HCT116 (cell line): Measurements from ENCODE around the gene RTN4IP1. TPM values are rescaled to one million over a fixed set of nuclear protein-coding genes. Genes with fewer than 3 reads are reported as not detected.

ENCODE experiments used
- ATAC-seq: fragments of 200-7000 bp; cut with Tn5 transposase; 2 replicates; pipeline ENCODE4 v1.9.1; 2020; ENCODE audit warnings: mild to moderate bottlenecking, moderate library complexity
- BruUV-seq: library from RNA; stranded (reverse); fragments of 400-500 nt; replicated peaks from 2 replicates; lab custom pipeline; 2021; lab: Mats Ljungman, UMichigan
- CTCF ChIA-PET: fragments of 300-600 bp; sonication (Branson Sonifier 250); formaldehyde crosslinking; loops from one replicate; lab custom pipeline; 2021; ENCODE audit warnings: antibody characterized with exemption; lab: Charles Lee
- POLR2A ChIA-PET: fragments of 300-600, 350-600 bp; sonication (Branson Sonifier 250); formaldehyde crosslinking; loops from one replicate; lab custom pipeline; 2021; ENCODE audit warnings: antibody characterized with exemption; lab: Charles Lee
- RAD21 ChIA-PET, 2 experiments: fragments of 300-600 bp; sonication (Branson Sonifier 250); formaldehyde crosslinking; loops; one replicate each; lab custom pipeline; 2023; ENCODE audit warnings: low total read pairs in 2 of 2; ENCODE audit not compliant: uncharacterized antibody in 2 of 2, unreplicated experiment in 2 of 2, low non-redundant PET in 1 of 2; lab: Charles Lee
- DNase-seq: peaks from one replicate; pipeline ENCODE4 v3.0.0-alpha.2; 2010; ENCODE audit warnings: low read depth, low spot score
- H2AFZ ChIP-seq: fragments of 200-600 bp; shearing (Covaris generic), sonication (generic); 2 replicates; pipeline ENCODE4 v1.6.1; 2017; ENCODE audit warnings: low read depth, mixed run types, mixed read lengths, antibody characterized with exemption, low read length; ENCODE audit not compliant: poor library complexity, severe bottlenecking
- H3K27ac ChIP-seq: 2 replicates; pipeline ENCODE4 v1.5.1; 2012; ENCODE audit warnings: low read depth, low read length
- H3K27me3 ChIP-seq: fragments of 200-600 bp; sonication (generic); 2 replicates; pipeline ENCODE4 v1.6.1; 2016; ENCODE audit warnings: mixed run types, low read length, mixed read lengths; ENCODE audit not compliant: insufficient read depth
- H3K36me3 ChIP-seq, 2 experiments: fragments of 200-500 bp in 1 of 2; fragments of 200-600 bp in 1 of 2; sonication (Bioruptor generic) in 1 of 2; sonication (generic) in 1 of 2; 2 replicates each; pipeline versions ENCODE4 v1.5.1 to v1.6.1; 2014 to 2016; ENCODE audit warnings: low read length in 2 of 2, inconsistent platforms in 1 of 2, mixed read lengths in 1 of 2, mixed run types in 1 of 2; ENCODE audit not compliant: insufficient read depth in 2 of 2, control insufficient read depth in 1 of 2
- H3K4me1 ChIP-seq, 2 experiments: fragments of 200-600 bp in 1 of 2; sonication (generic) in 1 of 2; 2 replicates each; pipeline versions ENCODE4 v1.5.1 to v1.6.1; 2012 to 2017; ENCODE audit warnings: low read length in 2 of 2, inconsistent platforms in 1 of 2, mild to moderate bottlenecking in 1 of 2, mixed read lengths in 1 of 2, mixed run types in 1 of 2, moderate library complexity in 1 of 2; ENCODE audit not compliant: insufficient read depth in 2 of 2, control insufficient read depth in 1 of 2
- H3K4me2 ChIP-seq: fragments of 200-600 bp; sonication (generic); 2 replicates; pipeline ENCODE4 v1.6.1; 2017; ENCODE audit warnings: mixed run types, low read length, mixed read lengths
- H3K4me3 ChIP-seq, 2 experiments: fragments of 200-600 bp in 1 of 2; sonication (generic) in 1 of 2; replicated peaks in 1 of 2; 2 replicates each; pipeline ENCODE4 v1.5.1; 2011 to 2016; ENCODE audit warnings: low read length in 2 of 2, control low read depth in 1 of 2, low read depth in 1 of 2, mild to moderate bottlenecking in 1 of 2, mixed read lengths in 1 of 2, mixed run types in 1 of 2
- H3K79me2 ChIP-seq: fragments of 200-600 bp; sonication (generic); 2 replicates; pipeline ENCODE4 v1.6.1; 2017; ENCODE audit warnings: mild to moderate bottlenecking, mixed run types, low read length, moderate library complexity, mixed read lengths; ENCODE audit not compliant: insufficient read depth
- H3K9ac ChIP-seq: fragments of 200-600 bp; sonication (generic); 2 replicates; pipeline ENCODE4 v1.6.1; 2016; ENCODE audit warnings: low read length, mixed read lengths
- H3K9me2 ChIP-seq: fragments of 200-600 bp; sonication (generic), shearing (Covaris generic); 2 replicates; pipeline ENCODE4 v1.6.1; 2017; ENCODE audit warnings: mixed run types, mild to moderate bottlenecking, moderate library complexity; ENCODE audit not compliant: insufficient read depth
- H3K9me3 ChIP-seq, 2 experiments: fragments of 200-500 bp in 1 of 2; fragments of 200-600 bp in 1 of 2; sonication (Bioruptor generic) in 1 of 2; sonication (generic) in 1 of 2; 2 replicates each; pipeline ENCODE4 v1.6.1; 2014 to 2017; ENCODE audit warnings: low read length in 2 of 2, mixed read lengths in 2 of 2, inconsistent platforms in 1 of 2, low read depth in 1 of 2, mild to moderate bottlenecking in 1 of 2, mixed run types in 1 of 2, moderate library complexity in 1 of 2; ENCODE audit not compliant: control insufficient read depth in 1 of 2, insufficient read depth in 1 of 2
- H4K20me1 ChIP-seq: fragments of 200-600 bp; sonication (generic), shearing (Covaris generic); 2 replicates; pipeline ENCODE4 v1.6.1; 2017; ENCODE audit warnings: mixed run types, mild to moderate bottlenecking, moderate library complexity; ENCODE audit not compliant: insufficient read depth
- CEBPB ChIP-seq: IDR thresholded peaks from 2 replicates; pipeline ENCODE4 v1.6.1; 2012; ENCODE audit warnings: low read depth
- ELF1 ChIP-seq: IDR thresholded peaks from 2 replicates; pipeline ENCODE4 v1.6.1; 2012; ENCODE audit warnings: low read depth, borderline replicate concordance
- EZH2 ChIP-seq: fragments of 200-600 bp; sonication (generic); IDR thresholded peaks from 2 replicates; pipeline ENCODE4 v1.6.1; 2017; ENCODE audit warnings: antibody characterized with exemption, mixed run types
- RAD21 ChIP-seq: IDR thresholded peaks from 2 replicates; pipeline ENCODE4 v1.6.1; 2012; ENCODE audit warnings: low read depth, mild to moderate bottlenecking
- SIN3A ChIP-seq: IDR thresholded peaks from 2 replicates; pipeline ENCODE4 v1.6.1; 2012; ENCODE audit warnings: low read depth
- SP1 ChIP-seq: IDR thresholded peaks from 2 replicates; pipeline ENCODE4 v1.6.1; 2012; ENCODE audit warnings: low read depth
- SRF ChIP-seq: IDR thresholded peaks from 2 replicates; pipeline ENCODE4 v1.6.1; 2012; ENCODE audit warnings: low read depth
- TCF7L2 ChIP-seq: IDR thresholded peaks from 2 replicates; pipeline ENCODE4 v1.7.0; 2011; ENCODE audit warnings: borderline replicate concordance, inconsistent platforms; ENCODE audit not compliant: insufficient read depth, insufficient read length; ENCODE audit errors: extremely low read depth
- intact Hi-C: fragments of 100-400 bp; cut with micrococcal nuclease; formaldehyde crosslinking; loops from 2 replicates; pipeline ENCODE4 v1.10.0; 2022
- total RNA-seq: library from RNA; stranded (reverse); gene quantifications from one replicate; pipeline ENCODE4 v1.2.1, GENCODE V29; 2021; ENCODE audit not compliant: unreplicated experiment
- TF ChIP-seq, protein P1 (sequence below), 3 experiments: fragments of 200-600 bp in 1 of 3; sonication (generic) in 1 of 3; IDR thresholded peaks in 2 of 3; conservative IDR thresholded peaks in 1 of 3; 2 replicates each; pipeline ENCODE4 v1.5.1; 2012 to 2017; ENCODE audit warnings: low read depth in 2 of 3, low read length in 2 of 3, antibody characterized with exemption in 1 of 3, borderline replicate concordance in 1 of 3, control low read depth in 1 of 3, mild to moderate bottlenecking in 1 of 3, mixed read lengths in 1 of 3, mixed run types in 1 of 3, moderate library complexity in 1 of 3; ENCODE audit not compliant: insufficient read depth in 1 of 3
- TF ChIP-seq, protein P2 (sequence below): IDR thresholded peaks from 2 replicates; pipeline ENCODE4 v1.6.1; 2012; ENCODE audit warnings: low read depth

RTN4IP1 gene
- total RNA-seq, 1 experiment from 2014 or later, result 9.1 TPM

- no peaks in the 10 kb centered on the region for H3K36me3 ChIP-seq
Measured at GRCh38 chr6:106614166-106614565, 15.1 kb downstream of the RTN4IP1 start.

GRCh38 chr6:106613590-106613989 lies 15.7 kb downstream of the RTN4IP1 start:
- intact Hi-C loops, result no loop called here
- Histone ChIP-seq H3K27ac (no peak overlapping the region), H3K9ac (no peak overlapping the region), H3K9me2 (no peaks in the 10 kb centered on the region), H3K79me2 (no peaks in the 10 kb centered on the region), H2AFZ (no peak overlapping the region), H4K20me1 (no peaks in the 10 kb centered on the region), H3K4me3 (no peak overlapping the region), H3K9me3 (no peaks in the 10 kb centered on the region), H3K4me2 (no peak overlapping the region), H3K36me3 (no peaks in the 10 kb centered on the region), H3K27me3 (no peaks in the 10 kb centered on the region), H3K4me1 (no peaks in the 10 kb centered on the region)
- ATAC-seq (no peak), DNase-seq (no peak)
- BruUV-seq, result no TSS peak
- ChIA-PET POLR2A (no interaction called here), RAD21 (no interaction called here), CTCF (no interaction called here)
- TF ChIP-seq CEBPB (no peak), SP1 (no peak), SRF (no peak), EZH2 (no peak), RAD21 (no peak), TCF7L2 (no peak), SIN3A (no peak)
- TF ChIP-seq, protein P1, sequence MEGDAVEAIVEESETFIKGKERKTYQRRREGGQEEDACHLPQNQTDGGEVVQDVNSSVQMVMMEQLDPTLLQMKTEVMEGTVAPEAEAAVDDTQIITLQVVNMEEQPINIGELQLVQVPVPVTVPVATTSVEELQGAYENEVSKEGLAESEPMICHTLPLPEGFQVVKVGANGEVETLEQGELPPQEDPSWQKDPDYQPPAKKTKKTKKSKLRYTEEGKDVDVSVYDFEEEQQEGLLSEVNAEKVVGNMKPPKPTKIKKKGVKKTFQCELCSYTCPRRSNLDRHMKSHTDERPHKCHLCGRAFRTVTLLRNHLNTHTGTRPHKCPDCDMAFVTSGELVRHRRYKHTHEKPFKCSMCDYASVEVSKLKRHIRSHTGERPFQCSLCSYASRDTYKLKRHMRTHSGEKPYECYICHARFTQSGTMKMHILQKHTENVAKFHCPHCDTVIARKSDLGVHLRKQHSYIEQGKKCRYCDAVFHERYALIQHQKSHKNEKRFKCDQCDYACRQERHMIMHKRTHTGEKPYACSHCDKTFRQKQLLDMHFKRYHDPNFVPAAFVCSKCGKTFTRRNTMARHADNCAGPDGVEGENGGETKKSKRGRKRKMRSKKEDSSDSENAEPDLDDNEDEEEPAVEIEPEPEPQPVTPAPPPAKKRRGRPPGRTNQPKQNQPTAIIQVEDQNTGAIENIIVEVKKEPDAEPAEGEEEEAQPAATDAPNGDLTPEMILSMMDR (IDR thresholded peaks at IDR 0.05 in 2 of 3, conservative IDR thresholded peaks at IDR 0.05 in 1 of 3; ENCODE audit: borderline replicate concordance in 1 of 3, insufficient read depth in 1 of 3, low read depth in 2 of 3, low read length in 2 of 3), result no peak
- TF ChIP-seq, protein P2, sequence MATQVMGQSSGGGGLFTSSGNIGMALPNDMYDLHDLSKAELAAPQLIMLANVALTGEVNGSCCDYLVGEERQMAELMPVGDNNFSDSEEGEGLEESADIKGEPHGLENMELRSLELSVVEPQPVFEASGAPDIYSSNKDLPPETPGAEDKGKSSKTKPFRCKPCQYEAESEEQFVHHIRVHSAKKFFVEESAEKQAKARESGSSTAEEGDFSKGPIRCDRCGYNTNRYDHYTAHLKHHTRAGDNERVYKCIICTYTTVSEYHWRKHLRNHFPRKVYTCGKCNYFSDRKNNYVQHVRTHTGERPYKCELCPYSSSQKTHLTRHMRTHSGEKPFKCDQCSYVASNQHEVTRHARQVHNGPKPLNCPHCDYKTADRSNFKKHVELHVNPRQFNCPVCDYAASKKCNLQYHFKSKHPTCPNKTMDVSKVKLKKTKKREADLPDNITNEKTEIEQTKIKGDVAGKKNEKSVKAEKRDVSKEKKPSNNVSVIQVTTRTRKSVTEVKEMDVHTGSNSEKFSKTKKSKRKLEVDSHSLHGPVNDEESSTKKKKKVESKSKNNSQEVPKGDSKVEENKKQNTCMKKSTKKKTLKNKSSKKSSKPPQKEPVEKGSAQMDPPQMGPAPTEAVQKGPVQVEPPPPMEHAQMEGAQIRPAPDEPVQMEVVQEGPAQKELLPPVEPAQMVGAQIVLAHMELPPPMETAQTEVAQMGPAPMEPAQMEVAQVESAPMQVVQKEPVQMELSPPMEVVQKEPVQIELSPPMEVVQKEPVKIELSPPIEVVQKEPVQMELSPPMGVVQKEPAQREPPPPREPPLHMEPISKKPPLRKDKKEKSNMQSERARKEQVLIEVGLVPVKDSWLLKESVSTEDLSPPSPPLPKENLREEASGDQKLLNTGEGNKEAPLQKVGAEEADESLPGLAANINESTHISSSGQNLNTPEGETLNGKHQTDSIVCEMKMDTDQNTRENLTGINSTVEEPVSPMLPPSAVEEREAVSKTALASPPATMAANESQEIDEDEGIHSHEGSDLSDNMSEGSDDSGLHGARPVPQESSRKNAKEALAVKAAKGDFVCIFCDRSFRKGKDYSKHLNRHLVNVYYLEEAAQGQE, result no peak

More at GRCh38 chr6:106614166-106614565, 15.1 kb downstream of the RTN4IP1 start:
- ChIA-PET POLR2A (no interaction called here), CTCF (no interaction called here), RAD21 (no interaction called here)
- TF ChIP-seq, protein P1 (IDR thresholded peaks at IDR 0.05 in 2 of 3, conservative IDR thresholded peaks at IDR 0.05 in 1 of 3; ENCODE audit: borderline replicate concordance in 1 of 3, insufficient read depth in 1 of 3, low read depth in 2 of 3, low read length in 2 of 3), result no peak
- TF ChIP-seq ELF1, result no peak
- Histone ChIP-seq H3K4me3 (no peak overlapping the region), H3K27me3 (no peaks in the 10 kb centered on the region), H3K9me2 (no peaks in the 10 kb centered on the region), H4K20me1 (no peaks in the 10 kb centered on the region), H3K27ac (no peak overlapping the region), H3K79me2 (no peaks in the 10 kb centered on the region), H3K4me1 (no peaks in the 10 kb centered on the region), H3K9ac (no peak overlapping the region), H3K4me2 (no peak overlapping the region), H3K9me3 (no peaks in the 10 kb centered on the region), H2AFZ (no peak overlapping the region)
- intact Hi-C loops, result no loop called here
- no TSS peak for BruUV-seq
- DNase-seq, result no peak
- no peak for ATAC-seq
